ENCODE results near the gene HEMK1. TPM values are rescaled to one million over a fixed set of nuclear protein-coding genes. Genes with fewer than 3 reads are reported as not detected.

HEMK1 gene
- total and polyA plus RNA-seq, 2 donors (not counting 3 experiments of a cell fraction or from before 2014, with no cell fraction given) = 14.2 to 15.2 TPM

DNA sequence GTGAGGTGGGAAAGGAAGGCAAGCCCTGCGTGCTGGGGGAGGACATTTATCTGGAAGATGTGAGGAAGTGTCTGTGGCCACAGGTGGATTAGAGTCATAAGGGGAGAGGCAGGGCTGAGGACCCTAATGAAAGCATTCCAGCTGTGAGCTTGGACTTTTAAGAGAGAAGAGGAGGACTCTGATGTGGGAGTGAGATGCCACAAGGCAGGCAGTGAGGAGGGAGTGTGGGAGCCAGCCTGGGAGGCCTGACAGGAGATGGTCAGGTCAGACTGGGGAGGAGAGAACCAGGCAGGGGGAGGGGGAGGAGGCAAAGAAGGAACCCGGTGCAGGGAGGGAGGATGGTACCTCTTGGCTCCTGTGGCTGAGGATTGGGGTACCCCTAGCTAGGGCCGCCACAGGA lies 68.6 kb downstream of the HEMK1 start:
- CTCF ChIA-PET = no interaction called here
- H3K27ac ChIP-seq (ENCODE audit: insufficient read depth, low read depth, low read length) = no peak overlapping the region

More for the DNA sequence above, 68.6 kb downstream of the HEMK1 start:
- no peak overlapping the region for H2AFZ ChIP-seq (ENCODE audit: low read depth, low read length)
- no peaks in the 10 kb centered on the region for H4K20me1 ChIP-seq (replicated peaks; ENCODE audit: control insufficient read depth, extremely low read depth, insufficient read depth, low read length)
- H3K9me3 ChIP-seq (replicated peaks; ENCODE audit: control insufficient read depth, insufficient read depth, low read length) = no peaks in the 10 kb centered on the region
- POLR2A ChIA-PET = no interaction called here
- no peak overlapping the region for H3K4me2 ChIP-seq (ENCODE audit: insufficient read depth, low read length)
- no peaks in the 10 kb centered on the region for H3K36me3 ChIP-seq (ENCODE audit: control insufficient read depth in 2 of 2, extremely low read depth in 1 of 2, insufficient read depth in 2 of 2, low read length in 2 of 2)
- H3K9ac ChIP-seq (replicated peaks; ENCODE audit: extremely low read depth, insufficient read depth, low read length) = no peak overlapping the region
- no peaks in the 10 kb centered on the region for H3K9me1 ChIP-seq (replicated peaks; ENCODE audit: control insufficient read depth, extremely low read depth, insufficient read depth, low read length)
- H3K79me2 ChIP-seq (ENCODE audit: control insufficient read depth, insufficient read depth, low read length) = no peaks in the 10 kb centered on the region
- FAIRE-seq (no peak), DNase-seq (ENCODE audit: low read depth, low spot score) (no peak)
- H3K27me3 ChIP-seq (ENCODE audit: control insufficient read depth in 2 of 2, insufficient read depth in 2 of 2, low read length in 2 of 2) = no peaks in the 10 kb centered on the region
- no peak overlapping the region for H3K4me3 ChIP-seq (replicated peaks in 1 of 3; ENCODE audit: insufficient read depth in 1 of 3, low read depth in 1 of 3, low read length in 3 of 3)
- intact Hi-C loops (cut with micrococcal nuclease) = no loop called here
- no TSS peak for BruUV-seq (replicated peaks)
- dilution Hi-C loops (cut with MboI; ENCODE audit: extremely low pct_ligation_motif_present, low sequenced_read_pairs) = no loop called here
- TF ChIP-seq POLR2A (IDR thresholded peaks at IDR 0.05; ENCODE audit: low read depth, low read length) = no peak
- no peak for TF ChIP-seq FOS (IDR thresholded peaks at IDR 0.05; ENCODE audit: borderline replicate concordance, insufficient read depth, low read length)
- no peak for TF ChIP-seq EZH2 (IDR thresholded peaks at IDR 0.05; ENCODE audit: borderline replicate concordance, low read depth, low read length, severe bottlenecking)
- TF ChIP-seq, protein P1, sequence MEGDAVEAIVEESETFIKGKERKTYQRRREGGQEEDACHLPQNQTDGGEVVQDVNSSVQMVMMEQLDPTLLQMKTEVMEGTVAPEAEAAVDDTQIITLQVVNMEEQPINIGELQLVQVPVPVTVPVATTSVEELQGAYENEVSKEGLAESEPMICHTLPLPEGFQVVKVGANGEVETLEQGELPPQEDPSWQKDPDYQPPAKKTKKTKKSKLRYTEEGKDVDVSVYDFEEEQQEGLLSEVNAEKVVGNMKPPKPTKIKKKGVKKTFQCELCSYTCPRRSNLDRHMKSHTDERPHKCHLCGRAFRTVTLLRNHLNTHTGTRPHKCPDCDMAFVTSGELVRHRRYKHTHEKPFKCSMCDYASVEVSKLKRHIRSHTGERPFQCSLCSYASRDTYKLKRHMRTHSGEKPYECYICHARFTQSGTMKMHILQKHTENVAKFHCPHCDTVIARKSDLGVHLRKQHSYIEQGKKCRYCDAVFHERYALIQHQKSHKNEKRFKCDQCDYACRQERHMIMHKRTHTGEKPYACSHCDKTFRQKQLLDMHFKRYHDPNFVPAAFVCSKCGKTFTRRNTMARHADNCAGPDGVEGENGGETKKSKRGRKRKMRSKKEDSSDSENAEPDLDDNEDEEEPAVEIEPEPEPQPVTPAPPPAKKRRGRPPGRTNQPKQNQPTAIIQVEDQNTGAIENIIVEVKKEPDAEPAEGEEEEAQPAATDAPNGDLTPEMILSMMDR (IDR thresholded peaks at IDR 0.05; ENCODE audit: extremely low read depth in 1 of 2, insufficient read depth in 1 of 2, low read depth in 1 of 2, low read length in 2 of 2) = no peak
- TF ChIP-seq POLR2AphosphoS5 (IDR thresholded peaks at IDR 0.05; ENCODE audit: insufficient read depth, low read depth, low read length) = no peak
- TF ChIP-seq MYC (IDR thresholded peaks at IDR 0.05; ENCODE audit: low read depth, low read length) = no peak
- no peak for TF ChIP-seq JUN (IDR thresholded peaks at IDR 0.05; ENCODE audit: borderline replicate concordance, insufficient read depth, insufficient read length, low read depth)
- no peak for TF ChIP-seq GATA2 (IDR thresholded peaks at IDR 0.05; ENCODE audit: insufficient read depth, insufficient read length, low read depth, low read length)
- TF ChIP-seq, protein P2, sequence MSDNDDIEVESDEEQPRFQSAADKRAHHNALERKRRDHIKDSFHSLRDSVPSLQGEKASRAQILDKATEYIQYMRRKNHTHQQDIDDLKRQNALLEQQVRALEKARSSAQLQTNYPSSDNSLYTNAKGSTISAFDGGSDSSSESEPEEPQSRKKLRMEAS (IDR thresholded peaks at IDR 0.05; ENCODE audit: insufficient read depth, insufficient read length) = no peak
- no peaks in the 10 kb centered on the region for H3K4me1 ChIP-seq (ENCODE audit: control insufficient read depth, extremely low read depth, insufficient read depth, low read length)
